Right atrium auricular region (tissue), 2 donors: ENCODE measurements around the gene KCNH1. TPM values are rescaled to one million over a fixed set of nuclear protein-coding genes. Genes with fewer than 3 reads are reported as not detected.
A peak's percentile ranks its signal among the peaks of the same experiment; 100 is the strongest.
"Not testable (repeated sequence)": the region's sequence is repeated elsewhere in the genome, so short reads cannot be mapped to it uniquely, and the experiment has no call there.

Experiments
- DNase-seq: peaks from one replicate; pipeline ENCODE4 v3.0.0-alpha.2; 2019; ENCODE audit warnings: low spot score
- H3K27ac ChIP-seq, 2 donors: fragments of 200-600 bp; sonication (generic); 1 replicate in 1 of 2; 2 replicates in 1 of 2; pipeline ENCODE4 v1.5.1; 2016 to 2019
- H3K27me3 ChIP-seq, 2 donors: fragments of 200-600 bp; sonication (generic); one replicate each; pipeline versions ENCODE4 v1.5.1 to v1.6.0; 2017 to 2019
- H3K36me3 ChIP-seq: fragments of 200-600 bp; sonication (generic); one replicate; pipeline ENCODE4 v1.5.1; 2016
- H3K4me1 ChIP-seq, 2 donors: fragments of 200-600 bp; sonication (generic); one replicate each; pipeline versions ENCODE4 v1.5.1 to v1.6.0; 2017 to 2019
- H3K4me3 ChIP-seq, 2 donors: fragments of 200-600 bp; sonication (generic); 1 replicate in 1 of 2; 2 replicates in 1 of 2; pipeline ENCODE4 v1.5.1; 2017 to 2019; ENCODE audit warnings: mild to moderate bottlenecking in 1 of 2, moderate library complexity in 1 of 2
- H3K9me3 ChIP-seq, 2 donors: fragments of 200-600 bp; sonication (generic); one replicate each; pipeline ENCODE4 v1.5.1; 2019
- CTCF ChIP-seq, 2 donors: fragments of 200-600 bp; sonication (generic); IDR thresholded peaks; one replicate each; pipeline ENCODE4 v1.5.1; 2019; ENCODE audit warnings: antibody characterized with exemption in 2 of 2
- total RNA-seq, 2 donors: library from RNA; depleted of rRNA; stranded (reverse); fragments of >200 nt; gene quantifications; one replicate each; pipeline ENCODE4 v1.1.0, GENCODE V29; 2016

The KCNH1 gene
- total RNA-seq, 2 donors from 2014 or later = not detected

- Histone ChIP-seq H3K4me1 (no peaks in the 10 kb centered on the region), H3K9me3 (no peaks in the 10 kb centered on the region), H3K27me3 (no peaks in the 10 kb centered on the region), H3K4me3 (no peak overlapping the region), H3K27ac (no peak overlapping the region), H3K36me3 (no peaks in the 10 kb centered on the region)
- TF ChIP-seq CTCF (IDR thresholded peaks at IDR 0.05) = no peak
- DNase-seq = no peak
Measured at GRCh38 chr1:210981490-210981889, 152.5 kb downstream of the KCNH1 start.

- Histone ChIP-seq H3K4me3 (no peak overlapping the region), H3K4me1 (no peaks in the 10 kb centered on the region), H3K27ac (no peak overlapping the region), H3K9me3 (no peaks in the 10 kb centered on the region), H3K27me3 (no peaks in the 10 kb centered on the region), H3K36me3 (no peaks in the 10 kb centered on the region)
- no peak for TF ChIP-seq CTCF (IDR thresholded peaks at IDR 0.05)
- no peak for DNase-seq
Measured at GRCh38 chr1:210980082-210980481, 153.9 kb downstream of the KCNH1 start.

- Histone ChIP-seq H3K36me3 (no peaks in the 10 kb centered on the region), H3K9me3 (no peaks in the 10 kb centered on the region), H3K4me1 (no peaks in the 10 kb centered on the region), H3K27ac (no peak overlapping the region), H3K4me3 (no peak overlapping the region), H3K27me3 (no peaks in the 10 kb centered on the region)
- no peak for DNase-seq
- TF ChIP-seq CTCF (IDR thresholded peaks at IDR 0.05) = no peak
Measured at GRCh38 chr1:210978974-210979354, 155.0 kb downstream of the KCNH1 start.

GRCh38 chr1:210978316-210978973 is 155.5 kb downstream of the KCNH1 start:
- TF ChIP-seq CTCF (IDR thresholded peaks at IDR 0.05) = no peak
- no peaks in the 10 kb centered on the region for H3K27me3 ChIP-seq

GRCh38 chr1:210951279-210951678 is 182.7 kb downstream of the KCNH1 start:
- no peak overlapping the region for H3K4me3 ChIP-seq
- no peaks in the 10 kb centered on the region for H3K36me3 ChIP-seq
- no peak for TF ChIP-seq CTCF (IDR thresholded peaks at IDR 0.05)
- H3K27ac ChIP-seq = no peak overlapping the region
- no peaks in the 10 kb centered on the region for H3K4me1 ChIP-seq
- no peak for DNase-seq
- no peaks in the 10 kb centered on the region for H3K9me3 ChIP-seq
- no peaks in the 10 kb centered on the region for H3K27me3 ChIP-seq

More at GRCh38 chr1:210978316-210978973, 155.5 kb downstream of the KCNH1 start:
- H3K4me1 ChIP-seq = no peaks in the 10 kb centered on the region
- no peak overlapping the region for H3K27ac ChIP-seq
- no peaks in the 10 kb centered on the region for H3K9me3 ChIP-seq
- no peaks in the 10 kb centered on the region for H3K36me3 ChIP-seq
- DNase-seq = no peak
- no peak overlapping the region for H3K4me3 ChIP-seq

GRCh38 chr1:210949940-210950546 is 183.9 kb downstream of the KCNH1 start:
- DNase-seq, H3K4me1 ChIP-seq, H3K9me3 ChIP-seq, H3K27me3 ChIP-seq, H3K27ac ChIP-seq, H3K36me3 ChIP-seq, H3K4me3 ChIP-seq: not testable (repeated sequence)
- peak in 1 of 2 donors; percentile 53 for TF ChIP-seq CTCF (IDR thresholded peaks at IDR 0.05)
